Activated CD4-positive, alpha-beta memory T cell treated with anti-CD3 and anti-CD28 coated beads, Interleukin-2, amount 10 ng/mL, durations not matched to agents 7 days and 5 days (primary cell): ENCODE data around the gene TEX29. TPM values are rescaled to one million over a fixed set of nuclear protein-coding genes. Genes with fewer than 3 reads are reported as not detected.

ENCODE experiments used
- CTCF ChIA-PET: fragments of 350-600 bp; sonication (Branson Sonifier 250); formaldehyde crosslinking; loops from one replicate; lab custom pipeline; 2021; ENCODE audit warnings: antibody characterized with exemption, inconsistent platforms; lab: Charles Lee
- POLR2A ChIA-PET: fragments of 350-600 bp; sonication (Branson Sonifier 250); formaldehyde crosslinking; loops from one replicate; lab custom pipeline; 2021; ENCODE audit warnings: antibody characterized with exemption; lab: Charles Lee
- DNase-seq: peaks from one replicate; pipeline ENCODE4 v3.0.0-alpha.2; 2020
- H3K27ac Mint-ChIP-seq: one replicate; pipeline ENCODE4 v1.8.0; 2021; ENCODE audit warnings: mild to moderate bottlenecking, mixed read lengths
- H3K27me3 Mint-ChIP-seq: one replicate; pipeline ENCODE4 v1.8.0; 2021; ENCODE audit warnings: mixed read lengths
- H3K36me3 Mint-ChIP-seq: one replicate; pipeline ENCODE4 v1.8.0; 2021; ENCODE audit warnings: low read depth, mixed read lengths
- H3K4me1 Mint-ChIP-seq: one replicate; pipeline ENCODE4 v1.8.0; 2021; ENCODE audit warnings: mixed read lengths
- H3K4me3 Mint-ChIP-seq: one replicate; pipeline ENCODE4 v1.8.0; 2021; ENCODE audit warnings: mild to moderate bottlenecking, mixed read lengths
- H3K9me3 Mint-ChIP-seq: one replicate; pipeline ENCODE4 v1.8.0; 2021; ENCODE audit warnings: mixed read lengths
- total RNA-seq, 2 experiments: library from RNA; stranded (reverse); gene quantifications; one replicate each; pipeline ENCODE4 v1.2.3, GENCODE V29; 2021

Gene TEX29
- total RNA-seq, 2 experiments from 2014 or later, result 0.73 to 0.93 TPM

DNA sequence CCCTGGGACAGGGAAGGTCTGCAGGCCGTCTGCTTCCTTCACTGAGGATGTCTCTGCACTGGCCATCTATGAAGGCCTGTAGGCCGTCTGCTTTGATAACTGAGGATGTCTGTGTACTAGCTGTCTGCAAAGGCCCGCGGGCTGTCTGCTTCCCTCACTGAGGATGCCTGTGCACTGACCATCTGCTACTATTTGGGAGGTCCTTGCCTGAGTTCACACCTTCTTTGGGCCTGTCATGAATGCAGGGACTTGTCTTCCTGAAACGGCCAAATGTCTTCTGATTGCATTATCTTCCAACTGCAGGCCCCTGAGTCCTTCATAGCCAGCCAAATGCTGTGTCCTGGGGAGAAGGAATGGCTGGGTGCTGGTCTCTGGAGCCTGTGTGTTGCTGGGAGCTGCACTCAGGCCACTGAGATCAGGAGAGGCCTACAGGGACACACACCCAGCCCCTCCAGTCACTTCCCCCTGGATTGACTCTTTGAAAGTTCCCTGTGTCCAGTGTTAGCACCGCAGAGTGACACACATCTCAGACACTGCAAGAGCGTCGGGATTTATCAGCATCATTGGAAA lies 72.9 kb downstream of the TEX29 start:
- Mint-ChIP-seq H3K9me3 (no peaks in the 10 kb centered on the region), H3K36me3 (no peaks in the 10 kb centered on the region), H3K4me1 (peaks cover 3% of the 10 kb centered on the region), H3K27ac (no peak overlapping the region), H3K4me3 (no peak overlapping the region), H3K27me3 (peaks cover 3% of the 10 kb centered on the region)
- no peak for DNase-seq
- CTCF ChIA-PET, result no interaction called here
- POLR2A ChIA-PET, result no interaction called here

Other genes starting within 250 kb of the TEX29 start
- gene ARHGEF7, start 205.3 kb upstream of the TEX29 start, total RNA-seq, result 10 to 100 TPM; 67.9 to 68.9 TPM